EH (cell line): Measurements from ENCODE around the gene PTPN4.
A peak's percentile ranks its signal among the peaks of the same experiment; 100 is the strongest.

ENCODE experiments used
- DNase-seq: peaks from one replicate; pipeline ENCODE4 v3.0.0-alpha.2; 2015; ENCODE audit warnings: low read depth

Gene PTPN4

GRCh38 chr2:119731983-119732382, 27.7 kb upstream of the PTPN4 start:
- DNase-seq: no peak

- no peak for DNase-seq
These were observed 27.0 kb upstream of the PTPN4 start for GRCh38 chr2:119732601-119733164.

DNA sequence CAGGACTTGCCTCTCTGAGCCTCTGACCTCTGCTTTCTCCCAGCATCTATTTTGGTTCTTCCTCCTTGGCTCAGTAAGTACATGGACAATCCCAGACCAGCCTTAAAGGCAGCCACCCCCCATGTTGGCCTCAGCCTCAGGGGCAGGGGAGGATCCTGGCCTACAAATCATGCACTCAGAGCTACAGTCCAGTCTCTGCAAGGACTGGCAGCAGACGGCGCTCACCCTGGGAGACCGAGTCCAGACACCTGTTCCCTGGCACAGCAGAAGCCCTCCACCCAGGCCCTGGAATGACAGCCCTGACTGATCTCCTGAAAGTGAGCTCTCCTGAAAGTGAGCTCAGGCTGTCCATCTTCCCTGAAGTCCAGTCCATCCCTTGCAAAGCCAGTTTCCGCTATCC, 25.7 kb upstream of the PTPN4 start:
- DNase-seq: no peak

DNA sequence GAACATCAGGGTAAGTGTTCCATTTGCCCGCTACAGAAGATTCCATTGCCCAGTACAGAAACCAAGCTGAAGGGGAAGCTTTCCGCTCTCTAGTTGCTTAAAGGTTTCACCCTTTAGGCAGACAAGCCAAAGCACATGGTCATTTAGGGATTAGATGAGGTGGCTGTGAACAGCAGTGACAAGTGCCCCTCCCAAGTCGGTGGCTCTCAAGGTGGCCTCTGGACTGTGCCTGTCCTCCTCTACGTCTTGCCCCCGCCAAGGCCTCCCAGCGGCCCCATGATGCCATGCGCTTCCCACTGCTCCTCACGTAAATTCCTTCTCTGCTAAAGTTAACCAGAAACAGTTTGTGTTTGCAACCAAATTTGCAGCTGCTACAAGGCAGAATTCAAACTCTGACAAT, 24.2 kb upstream of the PTPN4 start:
- no peak for DNase-seq

DNA sequence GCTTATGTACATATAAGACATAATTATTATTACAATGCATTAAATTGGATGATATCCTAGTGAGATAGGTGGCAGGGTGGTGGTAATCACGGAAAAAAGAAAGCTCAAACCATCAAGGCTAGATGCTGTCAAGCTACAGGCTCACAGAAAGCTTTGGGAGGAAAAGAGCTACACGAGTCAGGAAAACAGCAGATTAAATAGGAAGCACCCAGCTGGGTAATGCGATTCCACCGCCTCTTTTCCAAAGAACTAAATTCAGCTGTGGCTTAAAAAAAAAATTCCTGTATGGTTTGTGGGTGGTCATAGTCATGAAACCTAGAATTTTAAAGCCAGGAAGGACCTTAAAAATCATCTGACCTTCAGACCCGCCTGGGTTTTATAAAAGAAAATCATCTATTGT, 23.7 kb upstream of the PTPN4 start:
- no peak for DNase-seq

DNA sequence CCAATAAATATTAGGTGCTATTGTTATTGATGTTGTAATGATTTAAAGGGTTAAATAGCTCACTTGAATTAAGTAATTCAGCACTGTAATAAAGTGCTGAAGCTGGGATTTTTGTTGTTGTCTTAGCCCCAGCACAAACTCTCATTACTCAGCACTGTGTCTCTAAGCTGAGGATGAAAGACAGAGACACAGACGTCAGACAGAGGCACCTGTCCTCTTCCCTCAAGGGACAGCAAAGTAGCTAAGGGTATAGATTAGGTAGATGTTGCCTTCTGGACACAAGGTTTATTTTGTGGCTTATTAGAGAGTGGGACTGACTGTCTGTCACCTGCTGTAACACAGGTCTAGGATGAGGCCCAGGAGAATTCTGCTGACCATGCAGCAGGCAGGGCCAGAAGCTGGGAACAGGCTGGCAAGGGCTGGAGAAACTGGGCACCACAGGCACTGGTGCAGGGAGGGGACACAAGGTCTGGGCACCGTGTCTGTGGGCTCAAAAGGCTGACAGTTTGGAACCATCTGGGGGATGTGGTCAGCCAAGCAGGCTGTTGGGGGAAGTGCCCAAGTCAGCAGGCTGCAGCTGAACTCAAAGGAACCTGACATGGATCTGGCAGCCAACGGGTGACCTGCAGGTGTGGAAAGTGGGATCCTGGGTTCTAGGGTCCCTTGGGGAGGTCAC, 20.0 kb upstream of the PTPN4 start:
- no peak for DNase-seq

- DNase-seq: no peak
These were observed 18.7 kb upstream of the PTPN4 start for GRCh38 chr2:119741001-119741400.

GRCh38 chr2:119741868-119742267, 17.9 kb upstream of the PTPN4 start:
- no peak for DNase-seq

DNA sequence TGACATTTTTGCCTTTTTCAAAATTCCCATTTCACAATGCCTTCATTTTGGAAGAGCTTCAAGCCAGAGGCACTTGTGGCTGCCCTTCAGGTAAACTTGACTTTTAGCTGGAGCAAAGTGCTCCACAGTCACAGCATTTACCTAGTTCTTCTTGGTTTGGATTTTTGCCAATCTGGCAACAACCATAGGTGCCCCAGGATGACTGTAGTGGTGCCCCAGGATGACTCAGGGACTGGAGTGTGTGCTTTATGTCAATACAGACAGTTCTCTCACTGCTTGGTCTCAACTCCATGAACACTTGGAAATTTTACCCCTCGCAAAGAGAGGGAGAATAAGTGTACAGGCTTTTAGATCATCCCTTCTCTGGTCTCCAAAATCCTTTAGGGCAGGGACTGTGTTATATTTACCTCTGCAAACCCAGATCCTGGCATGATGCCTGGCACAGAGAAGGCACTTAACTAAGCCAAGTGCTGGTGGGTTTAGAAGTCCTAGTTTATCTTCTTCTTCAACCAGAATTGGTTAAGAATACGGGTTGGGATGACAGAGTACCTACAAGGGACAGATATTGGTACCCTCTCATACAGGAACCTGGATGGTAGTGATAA, 15.3 kb upstream of the PTPN4 start:
- peak; percentile 15 for DNase-seq

DNA sequence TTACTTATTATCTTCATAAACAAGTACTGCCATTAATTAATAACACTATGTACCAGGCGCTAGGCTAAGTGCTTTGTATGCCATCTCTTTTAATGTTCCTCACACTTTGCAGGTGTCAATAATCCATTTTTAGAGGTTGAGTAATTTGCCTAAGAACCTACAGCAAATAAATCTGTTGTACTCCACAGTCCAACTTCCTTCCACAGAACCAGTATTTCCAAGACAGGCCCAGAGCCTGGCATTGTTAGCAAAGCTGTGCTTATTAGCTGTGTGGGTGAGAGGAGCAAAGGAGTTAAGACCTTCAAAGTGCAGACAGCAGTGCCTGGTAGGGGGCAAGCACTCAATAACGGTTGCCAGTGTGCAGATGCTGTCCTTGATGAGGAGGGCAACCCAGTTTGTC, 14.2 kb upstream of the PTPN4 start:
- DNase-seq: no peak

GRCh38 chr2:119746836-119747686, 12.7 kb upstream of the PTPN4 start:
- DNase-seq: peak; percentile 56

- no peak for DNase-seq
These were observed 11.6 kb upstream of the PTPN4 start for GRCh38 chr2:119748135-119748534.

DNA sequence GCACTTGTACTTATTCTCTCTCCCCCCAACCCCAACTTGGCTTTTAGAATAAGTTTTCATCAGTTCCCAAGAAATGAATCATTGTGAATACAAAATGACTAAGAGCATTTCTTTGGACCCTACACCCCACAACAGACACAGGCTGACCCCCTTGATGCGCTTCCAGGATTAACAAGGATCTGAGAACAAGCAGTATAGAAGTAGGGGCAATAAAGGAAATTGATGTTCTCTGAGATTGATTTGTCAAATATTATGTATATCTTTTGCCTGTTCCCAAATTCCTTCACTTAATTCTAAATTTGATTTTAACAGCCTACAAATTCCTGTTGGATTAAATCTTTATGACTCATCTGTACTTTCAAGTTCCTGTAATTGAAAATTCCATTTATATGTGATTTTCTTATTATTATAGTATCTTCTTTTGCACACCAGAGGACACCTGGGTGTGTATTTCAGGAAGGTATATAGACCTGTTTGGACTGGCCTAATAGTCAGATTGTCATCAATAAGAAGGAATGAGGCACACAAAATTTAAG, 10.2 kb upstream of the PTPN4 start:
- DNase-seq: peak; percentile 63

- DNase-seq: no peak
These were observed 8.0 kb upstream of the PTPN4 start for GRCh38 chr2:119751706-119752105.

GRCh38 chr2:119753041-119753929, 6.4 kb upstream of the PTPN4 start:
- DNase-seq: peak; percentile 59

DNA sequence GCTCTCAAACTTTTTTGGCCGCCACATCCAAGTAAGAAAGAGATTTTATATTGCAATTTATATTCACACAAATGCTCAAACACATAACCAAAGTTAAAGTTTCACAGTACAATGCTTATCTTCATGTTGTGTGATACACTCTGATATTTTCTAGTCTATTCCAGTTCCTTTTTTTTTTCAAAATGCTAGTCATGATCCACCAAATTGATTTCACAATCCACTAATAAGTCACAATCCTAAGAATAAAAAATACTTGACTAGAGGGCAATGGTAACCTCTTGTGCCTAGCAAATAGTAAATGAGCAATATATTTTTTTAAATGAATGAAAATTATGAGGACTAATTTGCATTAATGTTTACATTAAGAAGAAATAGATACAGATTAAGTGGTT, 5.8 kb upstream of the PTPN4 start:
- no peak for DNase-seq

DNA sequence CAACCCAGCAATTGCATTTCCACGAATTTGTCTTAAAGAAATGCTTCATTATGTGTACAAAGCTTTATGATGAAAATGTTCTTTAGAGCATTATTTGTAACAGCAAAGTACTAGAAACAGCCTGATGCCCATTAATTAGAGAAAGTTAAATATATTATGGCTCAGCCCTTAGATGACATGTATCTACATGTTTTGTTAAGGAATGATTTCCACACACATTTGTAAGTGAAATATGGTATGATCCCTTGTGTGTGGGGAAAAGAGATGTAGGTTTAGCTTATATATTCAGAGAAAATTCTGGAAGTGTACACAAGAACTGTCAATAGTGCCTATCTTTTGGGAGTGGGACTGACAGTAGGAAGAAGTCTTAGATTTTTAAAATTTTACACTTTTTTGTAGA, 3.8 kb upstream of the PTPN4 start:
- DNase-seq: no peak

GRCh38 chr2:119756837-119757236, 2.9 kb upstream of the PTPN4 start:
- DNase-seq: peak; percentile 78

GRCh38 chr2:119758881-119759450, 756 bp upstream of the PTPN4 start:
- DNase-seq: no peak

GRCh38 chr2:119760237-119760955, 674 bp downstream of the PTPN4 start:
- no peak for DNase-seq

- DNase-seq: peak; percentile 30
These were observed 1.2 kb downstream of the PTPN4 start for GRCh38 chr2:119760956-119761275.
